ENCODE data around the gene HSBP1L1.
A peak's percentile ranks its signal among the peaks of the same experiment; 100 is the strongest.

HSBP1L1 gene

DNA sequence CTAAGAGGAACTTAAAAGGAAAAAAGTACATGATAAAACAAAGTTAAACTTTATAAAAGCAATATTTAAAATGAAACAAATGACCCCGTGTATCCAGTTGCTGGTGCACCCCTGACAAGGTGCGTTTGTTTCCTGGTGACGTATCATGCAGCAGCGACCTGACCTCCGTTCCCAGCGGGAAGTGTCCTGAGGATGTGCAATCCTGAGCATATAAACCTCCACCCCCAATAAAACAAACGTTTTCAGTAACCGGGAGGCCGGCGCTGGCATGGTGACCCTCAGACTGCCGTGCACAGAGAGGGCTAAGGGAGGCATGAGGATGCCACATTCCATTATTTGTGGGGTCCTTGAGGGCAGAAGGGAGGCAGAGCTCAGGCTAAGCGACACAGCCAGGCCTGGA lies 27.8 kb upstream of the HSBP1L1 start:
- DNase-seq: no peak
- Mint-ChIP-seq H3K9me3 (peaks cover 44% of the 10 kb centered on the region), H3K27me3 (no peaks in the 10 kb centered on the region), H3K4me3 (no peak overlapping the region), H3K36me3 (peaks cover 82% of the 10 kb centered on the region), H3K4me1 (no peaks in the 10 kb centered on the region), H3K27ac (no peak overlapping the region)
- CTCF ChIA-PET: no interaction called here

DNA sequence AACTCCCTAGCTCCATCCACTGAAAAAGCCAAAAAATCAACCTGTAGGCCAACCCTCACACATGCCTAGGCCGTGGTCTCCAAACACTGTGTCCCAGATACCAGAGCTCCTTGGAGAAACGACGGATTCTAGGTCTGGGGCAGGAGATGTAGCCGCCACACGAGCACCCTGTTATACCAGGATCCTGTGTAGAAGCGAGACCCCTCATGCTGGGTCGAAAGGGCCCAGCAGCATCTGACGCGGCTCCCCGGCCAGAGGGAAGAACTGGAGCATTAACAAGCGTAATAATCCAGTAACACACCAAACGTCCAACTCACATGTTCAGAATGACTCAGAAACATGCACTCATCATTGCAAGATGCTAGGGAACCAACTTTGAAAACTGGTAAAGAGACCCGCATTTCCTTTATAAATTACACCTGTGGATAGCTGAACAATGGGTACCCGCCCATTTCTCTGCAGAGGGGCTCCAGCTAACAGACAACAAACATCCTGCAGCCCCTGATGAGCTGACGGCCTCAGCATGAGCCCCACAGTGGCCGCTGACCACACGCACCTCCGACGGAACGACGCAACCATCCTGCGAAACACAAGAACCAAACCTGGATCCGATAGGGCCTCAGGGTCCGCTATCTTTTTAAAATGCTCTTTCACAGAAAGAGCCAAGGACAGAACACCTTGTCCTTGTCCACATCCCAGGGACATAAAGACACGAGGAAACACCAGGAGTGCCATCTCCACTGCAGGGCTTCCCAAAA lies 27.2 kb upstream of the HSBP1L1 start:
- Mint-ChIP-seq H3K4me1 (no peaks in the 10 kb centered on the region), H3K27me3 (no peaks in the 10 kb centered on the region), H3K27ac (no peak overlapping the region), H3K36me3 (peaks cover 83% of the 10 kb centered on the region), H3K9me3 (peaks cover 40% of the 10 kb centered on the region), H3K4me3 (no peak overlapping the region)
- CTCF ChIA-PET: no interaction called here
- no peak for DNase-seq

- H3K27me3 Mint-ChIP-seq: no peaks in the 10 kb centered on the region
- no peak for DNase-seq
- H3K4me1 Mint-ChIP-seq: no peaks in the 10 kb centered on the region
- no peak overlapping the region for H3K4me3 Mint-ChIP-seq
- CTCF ChIA-PET: no interaction called here
- H3K36me3 Mint-ChIP-seq: peaks cover 82% of the 10 kb centered on the region
- H3K9me3 Mint-ChIP-seq: peaks cover 32% of the 10 kb centered on the region
- H3K27ac Mint-ChIP-seq: no peak overlapping the region
Measured at GRCh38 chr18:79938196-79938595, 26.2 kb upstream of the HSBP1L1 start.

DNA sequence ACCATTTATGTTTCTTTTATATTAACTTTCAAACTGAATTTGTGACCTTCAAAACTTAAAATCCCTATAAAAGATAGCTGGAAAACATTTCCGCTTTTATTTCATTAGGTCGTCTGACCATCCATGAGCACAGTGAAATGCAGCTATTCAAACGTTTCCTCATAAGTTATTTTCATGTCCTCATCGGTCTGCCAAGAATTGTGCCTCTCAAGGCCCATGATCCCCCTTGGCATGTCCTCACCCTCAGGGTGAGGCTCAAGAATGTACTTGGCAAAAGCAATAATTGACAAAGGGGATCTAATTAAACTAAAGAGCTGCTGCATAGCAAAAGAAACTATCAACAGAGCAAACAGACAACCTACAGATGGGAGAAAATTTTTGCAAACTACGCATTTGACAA lies 25.3 kb upstream of the HSBP1L1 start:
- Mint-ChIP-seq H3K4me1 (peaks cover 2% of the 10 kb centered on the region), H3K27ac (no peak overlapping the region), H3K4me3 (no peak overlapping the region), H3K36me3 (peaks cover 74% of the 10 kb centered on the region), H3K27me3 (no peaks in the 10 kb centered on the region), H3K9me3 (peaks cover 24% of the 10 kb centered on the region)
- CTCF ChIA-PET: no interaction called here
- DNase-seq: no peak

GRCh38 chr18:79940126-79940813 lies 24.2 kb upstream of the HSBP1L1 start:
- CTCF ChIA-PET: no interaction called here
- Mint-ChIP-seq H3K4me3 (no peak overlapping the region), H3K27ac (no peak overlapping the region), H3K9me3 (peaks cover 17% of the 10 kb centered on the region), H3K4me1 (peaks cover 12% of the 10 kb centered on the region), H3K36me3 (peaks cover 63% of the 10 kb centered on the region), H3K27me3 (no peaks in the 10 kb centered on the region)
- DNase-seq: no peak

DNA sequence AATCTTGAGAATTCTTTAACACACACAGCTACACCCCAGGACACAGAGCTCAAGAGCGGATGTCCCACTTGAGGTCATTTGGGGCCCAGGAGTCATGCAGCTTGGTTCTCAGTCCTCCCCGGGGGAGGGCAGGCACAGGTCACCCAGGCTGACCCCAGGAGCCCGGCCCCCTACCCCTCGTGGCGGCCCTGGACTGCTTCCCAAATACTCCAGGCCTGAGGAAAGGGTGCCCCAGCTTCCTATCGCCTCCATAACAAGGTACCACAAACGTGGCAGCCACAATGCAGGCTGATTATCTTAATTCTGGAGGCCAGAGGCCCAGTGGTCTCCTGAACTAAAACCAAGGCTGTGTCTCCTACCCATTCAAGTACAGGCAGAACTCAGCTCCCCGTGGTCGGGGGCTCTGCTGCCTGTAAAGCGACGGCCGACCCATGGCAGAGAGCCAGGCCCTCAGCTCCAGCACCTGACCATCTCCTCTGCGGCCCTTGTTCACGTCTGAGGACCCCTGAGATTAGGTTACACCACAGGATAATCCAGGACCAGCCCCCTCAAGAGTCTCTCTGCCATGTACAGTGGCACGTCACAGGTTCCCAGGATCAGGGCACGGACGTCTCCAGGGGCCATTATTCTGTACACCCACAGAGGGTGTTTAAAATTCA lies 23.5 kb upstream of the HSBP1L1 start:
- CTCF ChIA-PET: no interaction called here
- H3K4me3 Mint-ChIP-seq: no peak overlapping the region
- H3K4me1 Mint-ChIP-seq: peaks cover 16% of the 10 kb centered on the region
- no peaks in the 10 kb centered on the region for H3K27me3 Mint-ChIP-seq
- H3K36me3 Mint-ChIP-seq: peaks cover 57% of the 10 kb centered on the region
- peaks cover 13% of the 10 kb centered on the region for H3K9me3 Mint-ChIP-seq
- no peak overlapping the region for H3K27ac Mint-ChIP-seq
- DNase-seq: no peak

DNA sequence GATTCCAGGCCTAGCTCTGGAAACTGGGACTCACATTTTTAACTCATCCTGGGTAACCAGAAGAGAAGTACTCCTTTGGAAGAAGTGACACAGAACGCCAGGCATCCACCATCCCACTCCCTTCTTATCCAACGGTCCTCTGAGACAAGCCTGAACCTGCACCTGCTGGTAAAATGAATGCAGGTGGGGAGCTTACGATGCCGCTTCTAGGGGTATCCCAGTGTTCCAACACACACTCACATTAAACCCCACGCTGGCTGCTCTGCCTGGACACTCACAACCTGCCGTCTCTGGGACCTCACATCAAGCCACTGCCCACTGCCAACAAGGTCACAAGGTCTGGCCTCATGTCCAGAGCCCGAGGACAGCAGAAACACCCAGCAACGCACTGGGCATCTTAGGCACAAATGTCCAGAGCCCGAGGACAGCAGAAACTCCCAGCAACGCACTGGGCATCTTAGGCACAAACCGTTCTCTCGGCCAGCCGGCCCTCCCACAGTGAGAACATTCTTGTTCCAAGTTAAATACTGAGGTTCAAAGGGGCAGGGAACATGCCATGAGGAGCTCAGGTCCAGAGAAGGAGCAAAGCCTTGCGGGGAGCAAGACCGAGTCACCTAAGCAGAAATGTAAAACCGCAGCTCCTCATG lies 22.8 kb upstream of the HSBP1L1 start:
- CTCF ChIA-PET: no interaction called here
- Mint-ChIP-seq H3K9me3 (peaks cover 8% of the 10 kb centered on the region), H3K27me3 (no peaks in the 10 kb centered on the region), H3K27ac (no peak overlapping the region), H3K4me1 (peaks cover 20% of the 10 kb centered on the region), H3K4me3 (no peak overlapping the region), H3K36me3 (peaks cover 50% of the 10 kb centered on the region)
- no peak for DNase-seq

- H3K27ac Mint-ChIP-seq: no peak overlapping the region
- H3K4me3 Mint-ChIP-seq: no peak overlapping the region
- peaks cover 22% of the 10 kb centered on the region for H3K4me1 Mint-ChIP-seq
- no peaks in the 10 kb centered on the region for H3K27me3 Mint-ChIP-seq
- H3K36me3 Mint-ChIP-seq: peaks cover 46% of the 10 kb centered on the region
- CTCF ChIA-PET: no interaction called here
- peaks cover 5% of the 10 kb centered on the region for H3K9me3 Mint-ChIP-seq
- DNase-seq: no peak
Measured at GRCh38 chr18:79942211-79942610, 22.2 kb upstream of the HSBP1L1 start.

- Mint-ChIP-seq H3K27me3 (no peaks in the 10 kb centered on the region), H3K27ac (no peak overlapping the region), H3K4me3 (no peak overlapping the region), H3K36me3 (peaks cover 40% of the 10 kb centered on the region), H3K9me3 (no peaks in the 10 kb centered on the region), H3K4me1 (peaks cover 22% of the 10 kb centered on the region)
- no peak for DNase-seq
- CTCF ChIA-PET: no interaction called here
Measured at GRCh38 chr18:79942786-79943607, 21.4 kb upstream of the HSBP1L1 start.

DNA sequence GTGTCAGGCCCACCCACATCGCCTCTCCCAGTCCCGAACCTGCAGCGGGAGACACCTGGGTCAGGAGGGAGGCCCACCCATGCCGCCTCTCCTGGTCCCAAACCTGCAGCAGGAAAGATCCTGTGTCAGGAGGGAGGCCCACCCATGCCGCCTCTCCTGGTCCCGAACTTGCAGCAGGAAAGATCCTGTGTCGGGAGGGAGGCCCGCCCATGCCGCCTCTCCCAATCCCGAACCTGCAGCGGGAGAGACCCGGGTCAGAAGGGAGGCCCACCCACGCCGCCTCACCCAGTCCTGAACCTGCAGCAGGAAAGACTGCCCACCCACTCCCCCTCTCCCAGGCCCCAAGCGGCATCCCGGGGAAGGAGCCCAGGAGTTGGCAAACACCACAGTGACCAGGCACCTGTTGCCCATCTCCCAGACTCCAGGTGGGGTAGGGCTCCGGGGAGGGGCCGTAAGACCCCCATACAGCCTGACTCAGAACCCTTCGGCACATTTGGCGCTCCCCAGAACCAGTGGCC lies 20.8 kb upstream of the HSBP1L1 start:
- no peak for DNase-seq
- Mint-ChIP-seq H3K36me3 (peaks cover 39% of the 10 kb centered on the region), H3K4me1 (peaks cover 28% of the 10 kb centered on the region), H3K27ac (no peak overlapping the region), H3K4me3 (no peak overlapping the region), H3K27me3 (no peaks in the 10 kb centered on the region), H3K9me3 (no peaks in the 10 kb centered on the region)
- CTCF ChIA-PET: no interaction called here

- Mint-ChIP-seq H3K4me1 (peaks cover 34% of the 10 kb centered on the region), H3K27me3 (no peaks in the 10 kb centered on the region), H3K27ac (no peak overlapping the region), H3K9me3 (no peaks in the 10 kb centered on the region), H3K36me3 (peaks cover 35% of the 10 kb centered on the region), H3K4me3 (no peak overlapping the region)
- DNase-seq: peak; percentile 42
- CTCF ChIA-PET: no interaction called here
Measured at GRCh38 chr18:79944126-79944731, 20.2 kb upstream of the HSBP1L1 start.

DNA sequence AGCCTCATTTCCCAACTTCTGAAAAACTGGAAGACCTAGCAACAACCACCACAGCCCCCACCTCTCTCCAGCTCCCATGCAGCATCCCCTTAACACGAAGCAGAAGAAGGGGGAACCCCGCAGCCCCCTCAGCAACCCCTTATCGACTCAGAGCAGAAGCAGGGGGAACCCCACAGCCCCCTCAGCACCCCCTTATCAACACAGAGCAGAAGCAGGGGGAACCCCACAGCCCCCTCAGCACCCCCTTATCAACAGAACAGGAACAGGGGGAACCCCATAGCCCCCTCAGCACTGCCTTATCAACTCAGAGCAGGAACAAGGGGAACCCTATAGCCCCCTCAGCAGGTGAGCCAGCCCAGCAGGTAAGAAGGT lies 19.7 kb upstream of the HSBP1L1 start:
- Mint-ChIP-seq H3K4me3 (no peak overlapping the region), H3K27ac (peak overlapping the region; percentile 42), H3K27me3 (no peaks in the 10 kb centered on the region), H3K4me1 (peaks cover 39% of the 10 kb centered on the region), H3K9me3 (no peaks in the 10 kb centered on the region), H3K36me3 (peaks cover 33% of the 10 kb centered on the region)
- CTCF ChIA-PET: no interaction called here
- DNase-seq: no peak

GRCh38 chr18:79945118-79946042 lies 19.1 kb upstream of the HSBP1L1 start:
- peak overlapping the region; percentile 24 for H3K27ac Mint-ChIP-seq
- peaks cover 29% of the 10 kb centered on the region for H3K36me3 Mint-ChIP-seq
- no peak for DNase-seq
- H3K4me1 Mint-ChIP-seq: peaks cover 46% of the 10 kb centered on the region
- H3K4me3 Mint-ChIP-seq: no peak overlapping the region
- CTCF ChIA-PET: no interaction called here
- H3K27me3 Mint-ChIP-seq: no peaks in the 10 kb centered on the region
- no peaks in the 10 kb centered on the region for H3K9me3 Mint-ChIP-seq

Measured in activated naive CD4-positive, alpha-beta T cell treated with anti-CD3 and anti-CD28 coated beads, Interleukin-2, amount 10 ng/mL, durations not matched to agents 7 days and 5 days (primary cell).